Vagina (tissue), 2 donors: ENCODE results near the gene GYG1.

Experiments
- POLR2AphosphoS5 ChIP-seq, 2 donors: sonication (generic); formaldehyde crosslinking; IDR thresholded peaks; one replicate each; pipeline ENCODE4 v1.9.0; 2017; ENCODE audit warnings: antibody characterized with exemption in 2 of 2, mild to moderate bottlenecking in 2 of 2, low read depth in 1 of 2; ENCODE audit not compliant: insufficient read depth in 1 of 2
- TF ChIP-seq, protein P1 (sequence below), 3 experiments: fragments of 450-650 bp in 2 of 3; fragments of 200-600 bp in 1 of 3; sonication (generic) in 1 of 3; IDR thresholded peaks; one replicate each; pipeline ENCODE4 v1.5.1; 2017 to 2019; ENCODE audit warnings: antibody characterized with exemption in 3 of 3, mild to moderate bottlenecking in 2 of 3, moderate library complexity in 2 of 3

DNA sequence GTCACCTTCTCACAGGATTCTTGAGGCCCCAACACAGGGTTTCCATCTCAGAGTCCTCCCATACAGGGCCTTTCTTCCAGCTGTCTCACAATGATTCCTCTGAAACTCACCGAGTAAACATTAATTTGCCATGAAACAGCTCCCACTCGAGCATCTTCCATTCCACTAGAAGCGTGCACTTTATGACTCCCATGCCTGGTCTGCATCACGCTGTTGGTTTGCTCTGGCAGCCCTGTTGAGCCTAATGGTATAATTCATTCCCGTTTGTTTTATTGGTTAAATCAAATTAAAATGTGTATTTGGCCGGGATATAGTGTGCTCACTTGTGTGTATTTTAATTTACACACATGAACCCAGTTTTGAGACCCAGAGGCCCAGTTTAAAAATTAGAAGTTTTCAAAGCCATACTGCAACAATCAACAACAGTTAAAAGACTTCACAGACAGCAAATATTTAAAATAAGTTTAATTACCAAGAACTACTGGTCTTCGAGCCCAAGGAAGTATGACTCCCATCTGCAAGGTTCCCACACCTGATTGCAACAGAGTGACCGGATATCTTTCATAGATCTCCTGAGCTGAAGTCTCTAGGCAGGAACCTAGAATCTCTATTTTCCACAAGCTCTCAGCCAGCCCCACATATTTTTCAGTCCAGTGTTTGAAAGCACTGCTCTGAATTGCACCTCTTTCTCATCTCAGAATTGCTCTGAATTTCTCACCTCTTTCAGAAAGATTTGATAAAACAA lies 42.3 kb upstream of the GYG1 start:
- TF ChIP-seq, protein P1, sequence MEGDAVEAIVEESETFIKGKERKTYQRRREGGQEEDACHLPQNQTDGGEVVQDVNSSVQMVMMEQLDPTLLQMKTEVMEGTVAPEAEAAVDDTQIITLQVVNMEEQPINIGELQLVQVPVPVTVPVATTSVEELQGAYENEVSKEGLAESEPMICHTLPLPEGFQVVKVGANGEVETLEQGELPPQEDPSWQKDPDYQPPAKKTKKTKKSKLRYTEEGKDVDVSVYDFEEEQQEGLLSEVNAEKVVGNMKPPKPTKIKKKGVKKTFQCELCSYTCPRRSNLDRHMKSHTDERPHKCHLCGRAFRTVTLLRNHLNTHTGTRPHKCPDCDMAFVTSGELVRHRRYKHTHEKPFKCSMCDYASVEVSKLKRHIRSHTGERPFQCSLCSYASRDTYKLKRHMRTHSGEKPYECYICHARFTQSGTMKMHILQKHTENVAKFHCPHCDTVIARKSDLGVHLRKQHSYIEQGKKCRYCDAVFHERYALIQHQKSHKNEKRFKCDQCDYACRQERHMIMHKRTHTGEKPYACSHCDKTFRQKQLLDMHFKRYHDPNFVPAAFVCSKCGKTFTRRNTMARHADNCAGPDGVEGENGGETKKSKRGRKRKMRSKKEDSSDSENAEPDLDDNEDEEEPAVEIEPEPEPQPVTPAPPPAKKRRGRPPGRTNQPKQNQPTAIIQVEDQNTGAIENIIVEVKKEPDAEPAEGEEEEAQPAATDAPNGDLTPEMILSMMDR (IDR thresholded peaks at IDR 0.05) = no peak
- no peak for TF ChIP-seq POLR2AphosphoS5 (IDR thresholded peaks at IDR 0.05; ENCODE audit: insufficient read depth in 1 of 2, low read depth in 1 of 2)
